A549 (cell line): Measurements from ENCODE around the gene NEDD9. TPM values are rescaled to one million over a fixed set of nuclear protein-coding genes. Genes with fewer than 3 reads are reported as not detected.
A peak's percentile ranks its signal among the peaks of the same experiment; 100 is the strongest.

Source experiments
- ATAC-seq, 2 experiments: fragments of 200-7000 bp in 1 of 2; fragments of >200 bp in 1 of 2; cut with Nextera tagmentation in 1 of 2; cut with Tn5 transposase in 1 of 2; 3 replicates each; pipeline versions ENCODE4 v1.8.0 to v1.9.1; 2018 to 2020; ENCODE audit warnings: mild to moderate bottlenecking in 1 of 2, moderate library complexity in 1 of 2
- CTCF ChIA-PET: fragments of 300-600 bp; sonication (Branson Sonifier 250); formaldehyde crosslinking; extraction: SDS; loops from one replicate; lab custom pipeline; 2021; ENCODE audit warnings: antibody characterized with exemption, inconsistent platforms; lab: Yijun Ruan, JAX
- POLR2A ChIA-PET: fragments of 350-600 bp; formaldehyde crosslinking; extraction: SDS; loops from one replicate; lab custom pipeline; 2021; ENCODE audit warnings: antibody characterized with exemption, inconsistent platforms; lab: Yijun Ruan, JAX
- DNase-seq, 2 experiments: peaks; one replicate each; pipeline versions ENCODE4 v3.0.0 to v3.0.0-alpha.2; 2011 to 2016; ENCODE audit warnings: low read depth in 1 of 2, low spot score in 1 of 2
- FAIRE-seq: peaks from 2 replicates; lab custom pipeline; 2011; peaks lifted over from hg19 to GRCh38; lab: Jason Lieb, UNC
- H3K27ac ChIP-seq, 2 experiments: fragments of >200 bp; sonication (Bioruptor Twin); formaldehyde crosslinking; 3 replicates each; pipeline ENCODE4 v1.5.1; 2016 to 2017
- H3K4me1 ChIP-seq: fragments of >200 bp; sonication (Bioruptor Twin); formaldehyde crosslinking; 3 replicates; pipeline ENCODE4 v1.6.1; 2016
- H3K4me2 ChIP-seq: fragments of >200 bp; sonication (Bioruptor Twin); formaldehyde crosslinking; 3 replicates; pipeline ENCODE4 v1.6.1; 2016
- H3K4me3 ChIP-seq: fragments of >200 bp; sonication (Bioruptor Twin); formaldehyde crosslinking; 3 replicates; pipeline ENCODE4 v1.5.1; 2016
- H3K9me3 ChIP-seq: fragments of >200 bp; sonication (Bioruptor Twin); formaldehyde crosslinking; 3 replicates; pipeline ENCODE4 v1.6.1; 2016
- BCL3 ChIP-seq: fragments of >200 bp; sonication (Bioruptor Twin); formaldehyde crosslinking; IDR thresholded peaks from 3 replicates; pipeline ENCODE4 v1.6.1; 2016
- BHLHE40 ChIP-seq: IDR thresholded peaks from 2 replicates; pipeline ENCODE4 v1.6.1; 2012; ENCODE audit warnings: low read depth, low read length, inconsistent platforms
- CBX2 ChIP-seq: fragments of 200-600 bp; sonication (generic); IDR thresholded peaks from 2 replicates; pipeline ENCODE4 v1.6.1; 2016; ENCODE audit warnings: low read depth, mild to moderate bottlenecking, borderline replicate concordance
- CBX8 ChIP-seq: fragments of 200-600 bp; sonication (generic); IDR thresholded peaks from 2 replicates; pipeline ENCODE4 v1.6.1; 2016
- ELK1 ChIP-seq: fragments of 150-350 bp; IDR thresholded peaks from 2 replicates; pipeline ENCODE4 v1.6.1; 2014; ENCODE audit warnings: low read depth, mild to moderate bottlenecking, low read length
- FOSB ChIP-seq: fragments of 250-450 bp; sonication (Bioruptor Pico); IDR thresholded peaks from 2 replicates; pipeline ENCODE4 v1.5.0; 2020; ENCODE audit warnings: mild to moderate bottlenecking, moderate library complexity
- FOSL2 ChIP-seq, 2 experiments: fragments of 450-650 bp in 1 of 2; fragments of >200 bp in 1 of 2; sonication (Bioruptor Twin) in 1 of 2; formaldehyde crosslinking; IDR thresholded peaks; 2 replicates each; pipeline versions ENCODE4 v1.5.0 to v1.6.1; 2016 to 2020; ENCODE audit warnings: mild to moderate bottlenecking in 1 of 2, moderate library complexity in 1 of 2
- FOXS1 ChIP-seq: fragments of 250-450 bp; sonication (Bioruptor Pico); IDR thresholded peaks from 2 replicates; pipeline ENCODE4 v1.5.0; 2020; ENCODE audit warnings: mild to moderate bottlenecking, moderate library complexity
- HMGXB4 ChIP-seq: fragments of 250-450 bp; sonication (Bioruptor Pico); IDR thresholded peaks from 2 replicates; pipeline ENCODE4 v1.5.0; 2021; ENCODE audit warnings: mild to moderate bottlenecking, moderate library complexity, borderline replicate concordance
- HOXB13 ChIP-seq: fragments of 250-450 bp; sonication (Bioruptor Pico); IDR thresholded peaks from 2 replicates; pipeline ENCODE4 v1.5.0; 2020; ENCODE audit warnings: low read depth, mild to moderate bottlenecking, moderate library complexity
- JUNB ChIP-seq: fragments of >200 bp; sonication (Bioruptor Twin); formaldehyde crosslinking; IDR thresholded peaks from 2 replicates; pipeline ENCODE4 v1.6.1; 2016
- MAX ChIP-seq: IDR thresholded peaks from 2 replicates; pipeline ENCODE4 v1.6.1; 2012
- NFE2L2 ChIP-seq: fragments of 150-350 bp; conservative IDR thresholded peaks from 2 replicates; pipeline ENCODE4 v1.6.1; 2014; ENCODE audit warnings: low read length
- NR3C1 ChIP-seq: fragments of >200 bp; sonication (Bioruptor Twin); formaldehyde crosslinking; IDR thresholded peaks from 3 replicates; pipeline ENCODE4 v1.6.1; 2017
- PBX3 ChIP-seq: IDR thresholded peaks from 2 replicates; pipeline ENCODE4 v1.6.1; 2012
- RFX5 ChIP-seq: fragments of 450-650 bp; IDR thresholded peaks from 2 replicates; pipeline ENCODE4 v1.7.1; 2014; ENCODE audit warnings: antibody characterized with exemption, mild to moderate bottlenecking, moderate library complexity
- RNF2 ChIP-seq: fragments of 200-600 bp; sonication (generic); IDR thresholded peaks from 2 replicates; pipeline ENCODE4 v1.6.1; 2016; ENCODE audit warnings: low read depth, mild to moderate bottlenecking, antibody characterized with exemption, moderate library complexity, borderline replicate concordance
- SMC3 ChIP-seq: fragments of >200 bp; sonication (Bioruptor Twin); formaldehyde crosslinking; IDR thresholded peaks from 3 replicates; pipeline ENCODE4 v1.6.1; 2018; ENCODE audit warnings: inconsistent platforms
- USF2 ChIP-seq: fragments of 450-650 bp; IDR thresholded peaks from 2 replicates; pipeline ENCODE4 v1.6.1; 2014; ENCODE audit warnings: antibody characterized with exemption
- ZC3H11A ChIP-seq: fragments of 450-650 bp; IDR thresholded peaks from 2 replicates; pipeline ENCODE4 v1.6.1; 2014; ENCODE audit warnings: antibody characterized with exemption, mild to moderate bottlenecking
- ZSCAN20 ChIP-seq: fragments of 250-450 bp; sonication (Bioruptor Pico); IDR thresholded peaks from 2 replicates; pipeline ENCODE4 v1.8.0; 2022; ENCODE audit warnings: mild to moderate bottlenecking, moderate library complexity
- WGBS: methylation state at CpG from one replicate; pipeline ENCODE4 v1.1.6; 2017; ENCODE audit errors: missing lambda C conversion rate; 5-methylcytosine and 5-hydroxymethylcytosine counted together
- polyA plus RNA-seq, 4 experiments: library from polyadenylated mRNA; depleted of rRNA in 3 of 4; stranded (reverse); fragments of >200 nt; fragmentation: RNase III in 1 of 4; extraction: RNeasy Plus Mini Kit Qiagen cat#74134 plus additional on column Dnase treatment in 1 of 4; gene quantifications; 2 replicates in 3 of 4; 3 replicates in 1 of 4; pipeline ENCODE4 v1.2.3, GENCODE V29; 2011 to 2017

The NEDD9 gene
- polyA plus RNA-seq, 2 of the 4 experiments (the other 2 are of a cell fraction), result 46.7 to 79.6 TPM

- WGBS, result 62% methylated on average over 8 of the region's 8 CpGs
- ATAC-seq (peak in 1 of 2 experiments; percentile 58; a peak in 3 of 6 replicates), DNase-seq (no peak), FAIRE-seq (no peak)
- peaks cover 7% of the 10 kb centered on the region; the same call in 2 of the 3 replicates for H3K9me3 ChIP-seq
- peak overlapping the region; percentile 60 to 75 for H3K27ac ChIP-seq
- H3K4me3 ChIP-seq, result no peak overlapping the region
- 0 out of 3 replicates have a peak overlapping the region, but pooled peaks have one; percentile 8 for H3K4me2 ChIP-seq
- POLR2A ChIA-PET, result no interaction called here
- no peak for TF ChIP-seq ELK1
- TF ChIP-seq CBX2, result no peak
- TF ChIP-seq ZC3H11A, result no peak
- no peak for TF ChIP-seq FOSB
- H3K4me1 ChIP-seq, result peaks cover 10% of the 10 kb centered on the region
- CTCF ChIA-PET, result interaction anchor here (1.8 to 3.0 kb wide), 2 partner anchors 36 to 317 kb away, joined by 8 to 19 read pairs; no protein-coding TSS in a partner anchor
Observed at GRCh38 chr6:11179419-11180202, 52.9 kb downstream of the NEDD9 start.

GRCh38 chr6:11179088-11179418 is 53.4 kb downstream of the NEDD9 start:
- peak overlapping the region; percentile 60 to 75 for H3K27ac ChIP-seq
- ATAC-seq, result peak; percentile 36; a peak in 4 of 6 replicates
- H3K9me3 ChIP-seq, result peaks cover 7% of the 10 kb centered on the region; the same call in 2 of the 3 replicates
- no peak overlapping the region for H3K4me3 ChIP-seq
- no peak for FAIRE-seq
- no peak overlapping the region for H3K4me2 ChIP-seq
- CTCF ChIA-PET, result interaction anchor here (1.8 to 3.0 kb wide), 2 partner anchors 35 to 317 kb away, joined by 8 to 19 read pairs; no protein-coding TSS in a partner anchor
- POLR2A ChIA-PET, result no interaction called here
- peaks cover 10% of the 10 kb centered on the region for H3K4me1 ChIP-seq
- 79% methylated on average over 6 of the region's 6 CpGs for WGBS
- TF ChIP-seq ZC3H11A, result no peak
- TF ChIP-seq NR3C1, result no peak
- no peak for TF ChIP-seq HMGXB4 (CRISPR knock-in tag)
- TF ChIP-seq CBX2, result no peak
- no peak for TF ChIP-seq NFE2L2
- no peak for TF ChIP-seq BCL3
- TF ChIP-seq CBX8, result no peak
- TF ChIP-seq PBX3, result no peak
- TF ChIP-seq HOXB13 (CRISPR knock-in tag), result no peak
- TF ChIP-seq RFX5, result no peak
- TF ChIP-seq SMC3, result no peak
- TF ChIP-seq ZSCAN20 (CRISPR knock-in tag), result no peak
- TF ChIP-seq MAX, result no peak
- no peak for TF ChIP-seq RNF2
- no peak for TF ChIP-seq BHLHE40
- TF ChIP-seq USF2, result no peak
- TF ChIP-seq FOXS1, result no peak
- TF ChIP-seq JUNB, result no peak
- no peak for TF ChIP-seq FOSL2 (IDR thresholded peaks at IDR 0.05)
- no peak for TF ChIP-seq FOSL2 (CRISPR knock-in tag; IDR thresholded peaks at IDR 0.05)
- DNase-seq, result no peak
